IPS DF 19.7 (cell line): ENCODE data around the gene GRN.
"Not testable (repeated sequence)": the region's sequence is repeated elsewhere in the genome, so short reads cannot be mapped to it uniquely, and the experiment has no call there.

Experiments
- DNase-seq: peaks from one replicate; pipeline ENCODE4 v3.0.0-alpha.2; 2013; ENCODE audit warnings: low read depth, low spot score

GRN gene

GRCh38 chr17:44361292-44362260 is 16.5 kb downstream of the GRN start:
- no peak for DNase-seq

GRCh38 chr17:44362459-44362948 is 17.4 kb downstream of the GRN start:
- no peak for DNase-seq

- no peak for DNase-seq
Observed at GRCh38 chr17:44362949-44363612, 18.0 kb downstream of the GRN start.

- DNase-seq, result no peak
Observed at GRCh38 chr17:44363613-44364159, 18.6 kb downstream of the GRN start, which contains the start of gene FAM171A2. Gene FAM171A2 (minus strand): TSS chr17:44363853. CDS start chr17:44363714, 139 bp downstream.

DNA sequence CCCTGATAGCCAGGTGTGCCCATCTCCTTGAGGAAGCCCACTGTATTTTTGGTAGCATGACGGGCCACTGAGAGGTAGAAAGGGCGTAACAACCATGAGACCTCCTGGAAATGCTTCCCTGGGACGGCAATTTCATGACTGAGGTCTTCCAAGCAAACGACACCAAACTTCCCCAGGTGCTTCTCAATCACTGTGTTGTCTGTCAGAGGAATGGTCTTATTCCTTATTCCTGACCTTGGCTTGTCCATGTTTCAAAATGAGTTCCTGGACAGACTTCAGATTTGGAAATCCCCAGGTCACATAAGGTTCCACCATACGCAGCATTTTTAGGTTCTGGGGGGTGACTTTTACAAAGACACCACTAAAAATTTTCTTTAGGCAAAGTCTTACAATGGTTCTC is 19.9 kb downstream of the GRN start:
- DNase-seq, result not testable (repeated sequence)

DNA sequence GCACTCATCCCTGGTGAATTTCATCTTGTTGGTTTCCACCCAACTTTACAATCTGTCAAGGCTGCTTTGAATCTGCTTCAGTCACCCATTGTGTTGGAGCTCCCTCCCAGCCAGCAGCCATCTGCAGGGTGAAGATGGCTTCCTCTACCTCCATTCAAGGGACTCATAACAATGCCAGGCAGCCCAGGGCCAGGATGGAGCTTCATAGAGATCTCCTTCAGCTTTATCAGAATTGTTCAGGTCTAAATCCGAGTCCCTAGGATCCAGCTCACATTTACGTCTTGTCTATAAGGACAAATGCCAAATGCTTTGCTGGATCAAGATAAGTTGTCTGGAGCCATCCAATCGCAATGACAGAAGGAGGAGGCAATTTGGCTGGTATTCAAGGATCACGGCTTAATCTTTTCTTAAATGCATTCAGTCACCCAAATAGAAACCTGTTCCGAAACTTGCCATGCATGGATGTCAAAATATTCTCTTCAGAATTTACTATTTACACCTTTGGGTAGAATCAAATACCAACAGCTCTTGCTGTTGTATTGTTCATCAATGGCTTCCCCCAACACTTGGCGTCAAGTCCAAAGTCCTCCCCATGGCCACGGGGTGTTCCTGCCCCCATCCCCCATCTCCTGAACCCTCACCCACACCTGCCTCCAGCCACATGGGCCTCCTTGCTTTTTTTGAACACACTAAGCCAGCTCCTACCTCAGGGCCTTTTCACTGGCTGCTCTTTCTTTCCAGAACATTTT is 22.3 kb downstream of the GRN start:
- no peak for DNase-seq

DNA sequence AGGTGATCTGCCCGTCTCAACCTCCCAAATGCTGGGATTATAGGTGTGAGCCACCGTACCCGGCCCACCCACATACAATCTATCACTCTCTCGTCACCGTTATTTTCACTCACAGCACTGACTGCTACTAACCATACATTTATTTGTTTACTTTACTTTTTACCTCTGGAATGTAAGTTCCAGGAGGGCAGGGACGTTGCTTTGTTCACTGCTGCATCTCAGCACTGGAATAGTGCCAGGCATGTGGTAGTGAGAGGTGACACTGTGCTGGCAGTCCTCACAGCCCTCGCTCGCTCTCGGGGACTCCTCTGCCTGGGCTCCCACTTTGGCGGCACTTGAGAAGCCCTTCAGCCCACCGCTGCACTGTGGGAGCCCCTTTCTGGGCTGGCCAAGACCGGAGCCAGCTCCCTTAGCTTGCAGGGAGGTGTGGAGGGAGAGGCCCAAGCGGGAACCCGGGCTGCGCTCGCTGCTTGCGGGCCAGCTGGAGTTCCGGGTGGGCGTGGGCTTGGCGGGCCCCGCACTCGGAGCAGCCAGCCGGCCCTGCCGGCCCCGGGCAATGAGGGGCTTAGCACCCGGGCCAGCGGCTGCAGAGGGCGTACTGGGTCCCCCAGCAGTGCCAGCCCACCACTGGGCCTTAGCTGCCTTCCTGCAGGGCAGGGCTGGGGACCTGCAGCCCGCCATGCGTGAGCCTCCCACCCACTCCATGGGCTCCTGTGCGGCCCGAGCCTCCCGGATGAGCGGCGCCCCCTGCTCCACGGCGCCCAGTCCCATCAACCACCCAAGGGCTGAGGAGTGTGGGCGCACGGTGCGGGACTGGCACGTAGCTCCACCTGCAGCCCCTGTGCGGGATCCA is 23.5 kb downstream of the GRN start:
- DNase-seq, result not testable (repeated sequence)

- not testable (repeated sequence) for DNase-seq
Observed at GRCh38 chr17:44369414-44370023, 24.4 kb downstream of the GRN start.

DNA sequence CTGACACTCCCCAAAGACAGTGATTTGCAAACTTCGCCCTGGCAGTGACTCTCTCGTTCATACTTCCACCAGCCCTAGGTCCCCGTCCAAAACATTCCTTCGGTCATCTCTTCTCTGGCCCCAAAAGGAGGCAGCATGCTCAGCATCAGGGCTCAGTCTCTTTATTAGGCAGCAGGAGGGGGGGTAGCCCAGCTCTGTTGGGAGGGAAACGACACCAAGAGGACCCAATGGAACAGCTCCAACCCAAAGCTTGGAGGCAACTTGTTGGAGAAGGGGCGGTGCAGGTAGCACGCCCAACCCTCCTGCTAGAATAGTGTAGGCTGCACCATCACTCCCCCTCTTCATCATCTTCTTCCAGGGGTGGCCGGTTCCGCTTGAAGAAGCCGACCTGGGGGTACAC is 26.9 kb downstream of the GRN start:
- DNase-seq, result no peak

- DNase-seq, result peak; percentile 74
Observed at GRCh38 chr17:44374306-44375195, 29.4 kb downstream of the GRN start.

DNA sequence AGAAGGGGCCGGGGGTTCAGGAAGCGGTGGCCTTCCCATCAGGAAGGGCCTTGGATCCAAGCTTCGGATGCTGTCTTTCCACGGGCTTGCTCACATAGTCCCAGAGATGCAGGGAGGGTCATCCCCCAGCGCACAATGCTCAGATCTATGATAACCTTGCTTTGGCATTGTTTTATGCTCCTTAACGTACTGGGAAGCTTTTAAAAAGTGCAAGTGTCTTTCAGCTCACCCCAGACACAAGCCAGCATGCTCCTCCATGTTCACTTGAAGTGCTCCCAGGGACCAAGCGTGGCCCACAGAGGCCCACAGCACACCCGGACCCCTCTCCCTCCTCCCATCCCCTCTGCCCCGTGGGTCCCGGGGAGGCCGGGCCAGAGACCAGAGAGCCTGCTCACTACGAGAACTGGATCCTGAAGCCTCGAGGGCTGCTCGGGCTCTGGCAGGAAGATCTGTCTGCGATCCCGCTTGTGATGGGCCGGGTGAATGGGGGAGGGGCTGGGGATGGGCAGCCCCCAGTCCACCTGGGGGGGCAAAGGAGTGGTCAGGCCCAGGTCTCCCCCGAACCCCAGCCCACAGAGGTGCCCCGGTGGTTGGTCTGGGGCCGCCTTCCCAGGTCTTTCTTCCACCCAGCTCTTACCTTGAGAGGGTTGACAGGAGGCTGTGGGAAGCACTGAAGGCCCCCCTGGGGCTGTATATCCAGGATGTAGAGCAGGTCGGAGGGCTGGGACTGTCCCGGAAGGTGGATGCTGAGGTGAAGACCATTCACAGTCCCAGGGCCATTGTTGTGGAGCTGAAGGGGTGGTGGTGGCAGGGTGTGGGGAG is 30.3 kb downstream of the GRN start:
- DNase-seq, result no peak

DNA sequence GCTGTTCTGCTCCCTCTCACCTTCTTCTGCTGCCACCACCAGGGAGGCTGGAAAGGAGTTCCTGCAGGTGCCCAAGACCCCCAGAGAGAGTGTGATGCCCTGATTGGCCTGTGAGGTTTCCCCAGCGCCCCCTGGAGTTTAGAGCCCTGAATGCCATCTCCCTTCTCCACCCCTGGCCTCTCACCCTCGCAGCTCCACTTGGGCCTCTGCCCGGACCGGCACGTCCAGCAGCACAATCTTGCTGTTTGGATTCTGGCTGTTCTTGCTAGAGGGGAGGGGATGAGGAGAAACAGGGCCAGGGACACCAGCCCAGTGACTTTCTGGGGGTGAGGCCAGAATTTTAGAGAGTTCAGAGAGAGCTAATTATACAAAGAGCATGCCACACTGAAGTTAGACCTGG is 31.0 kb downstream of the GRN start:
- no peak for DNase-seq

- DNase-seq, result no peak
Observed at GRCh38 chr17:44376779-44377178, 31.7 kb downstream of the GRN start.

DNA sequence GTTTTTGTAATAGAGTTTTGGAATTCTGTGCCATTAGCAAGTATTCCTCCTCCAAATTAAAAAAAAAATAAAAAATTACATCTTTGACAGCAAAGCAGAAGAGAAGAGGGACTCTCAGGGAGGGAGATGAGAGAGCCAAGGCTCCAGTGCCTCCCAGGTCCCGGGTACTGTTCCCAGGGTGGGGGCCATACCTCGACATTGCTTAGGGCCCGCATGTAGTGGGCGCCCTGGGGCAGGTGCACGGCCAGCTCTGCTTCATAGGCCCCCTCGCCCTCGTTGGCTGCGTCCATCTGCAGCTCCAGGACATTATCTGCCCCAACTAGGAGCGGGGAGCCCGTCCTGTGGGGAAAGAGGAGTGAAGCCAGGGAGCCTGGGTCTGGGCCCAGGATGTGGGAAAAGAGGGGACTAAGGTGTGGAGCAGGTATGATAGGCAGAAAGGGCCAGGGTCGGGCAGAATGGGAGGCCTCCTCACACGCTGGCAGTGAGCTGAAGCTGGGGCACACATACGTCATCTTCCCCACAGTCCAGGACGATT is 33.1 kb downstream of the GRN start:
- no peak for DNase-seq

DNA sequence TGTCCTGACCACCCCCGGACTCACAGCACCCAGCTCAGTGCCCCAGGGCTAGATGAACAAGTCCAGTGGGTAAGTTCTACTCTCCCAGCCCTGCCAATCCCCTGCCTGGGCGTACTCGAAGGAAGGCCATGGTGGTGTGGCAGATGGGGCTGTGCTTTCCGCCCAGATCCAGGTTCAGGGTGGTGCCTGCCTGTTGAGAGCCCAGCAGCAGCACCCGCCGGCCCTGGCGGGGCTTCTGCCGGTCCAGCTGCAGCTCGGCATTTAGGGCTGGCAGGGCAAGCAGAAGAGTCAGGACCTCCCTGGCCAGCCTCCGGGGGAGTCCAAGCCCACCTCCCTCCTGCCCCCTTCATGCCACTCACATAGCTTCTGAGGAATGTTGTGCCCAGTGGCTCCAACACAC is 34.8 kb downstream of the GRN start:
- no peak for DNase-seq

DNA sequence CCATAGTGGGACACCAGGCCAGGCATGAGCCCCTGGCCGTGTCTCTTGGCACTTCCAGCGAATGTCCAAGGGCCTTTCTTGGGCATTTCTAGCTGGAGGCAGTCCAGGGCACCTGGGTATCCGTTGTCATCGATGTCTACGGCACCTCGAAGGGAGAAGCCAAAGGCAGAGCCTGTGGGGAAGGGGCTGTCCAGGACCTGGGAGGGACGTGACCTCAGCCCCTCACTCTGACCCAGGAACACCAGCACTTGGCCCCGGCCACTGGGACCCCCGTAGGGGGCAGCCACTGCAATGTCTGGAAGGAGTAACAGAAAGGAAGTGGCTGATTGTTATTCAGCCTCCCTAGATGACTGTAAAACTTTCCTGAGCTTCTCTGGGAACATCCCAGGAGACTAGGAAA is 35.7 kb downstream of the GRN start:
- DNase-seq, result no peak

- DNase-seq, result no peak
Observed at GRCh38 chr17:44381810-44382305, 36.8 kb downstream of the GRN start.

GRCh38 chr17:44382917-44383316 is 37.8 kb downstream of the GRN start:
- no peak for DNase-seq
